HCT116 (cell line): Measurements from ENCODE around the gene NPEPL1.

Experiments
- CTCF ChIP-seq, 3 experiments: fragments of 200-600 bp in 1 of 3; sonication (generic) in 1 of 3; IDR thresholded peaks in 2 of 3; conservative IDR thresholded peaks in 1 of 3; 2 replicates each; pipeline ENCODE4 v1.5.1; 2012 to 2017; ENCODE audit warnings: low read depth in 2 of 3, low read length in 2 of 3, antibody characterized with exemption in 1 of 3, borderline replicate concordance in 1 of 3, control low read depth in 1 of 3, mild to moderate bottlenecking in 1 of 3, mixed read lengths in 1 of 3, mixed run types in 1 of 3, moderate library complexity in 1 of 3; ENCODE audit not compliant: insufficient read depth in 1 of 3
- POLR2A ChIP-seq: IDR thresholded peaks from 2 replicates; pipeline ENCODE4 v1.7.0; 2011; ENCODE audit warnings: borderline replicate concordance; ENCODE audit not compliant: insufficient read depth, insufficient read length; ENCODE audit errors: extremely low read depth

GRCh38 chr20:58751979-58752378 lies 59.4 kb downstream of the NPEPL1 start:
- TF ChIP-seq POLR2A, result no peak
- TF ChIP-seq CTCF (IDR thresholded peaks at IDR 0.05 in 2 of 3, conservative IDR thresholded peaks at IDR 0.05 in 1 of 3; ENCODE audit: borderline replicate concordance in 1 of 3, insufficient read depth in 1 of 3, low read depth in 2 of 3, low read length in 2 of 3), result no peak
